ENCODE measurements around the gene HSP90B1.

The HSP90B1 gene

GRCh38 chr12:103930034-103930786 is at the start of gene HSP90B1:
Gene HSP90B1, plus strand, starts transcription at chr12:103930410. Its CDS starts 106 bp downstream, at chr12:103930516.
- peak; percentile 99 for DNase-seq (ENCODE audit: low read depth)

DNA sequence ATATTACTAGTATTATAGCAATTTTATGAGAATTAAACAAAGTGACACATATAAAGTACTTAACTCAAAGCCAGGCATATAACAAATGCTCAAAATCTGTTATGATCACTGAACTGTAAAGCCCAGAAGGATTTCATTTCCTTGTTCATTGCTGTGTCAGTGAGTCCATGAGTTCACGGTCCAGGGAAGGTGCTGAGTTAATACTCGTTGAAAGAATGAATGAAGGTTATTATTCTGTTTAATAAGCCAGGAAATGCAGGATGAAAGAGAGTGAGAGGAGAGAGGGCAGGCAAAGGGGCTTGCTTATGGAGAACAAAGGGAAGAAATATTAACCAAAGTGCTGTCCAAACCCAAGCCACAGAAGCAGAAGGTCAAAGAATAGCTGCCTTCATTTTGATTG is 48.9 kb upstream of the HSP90B1 start:
- DNase-seq (ENCODE audit: low read depth): no peak

DNA sequence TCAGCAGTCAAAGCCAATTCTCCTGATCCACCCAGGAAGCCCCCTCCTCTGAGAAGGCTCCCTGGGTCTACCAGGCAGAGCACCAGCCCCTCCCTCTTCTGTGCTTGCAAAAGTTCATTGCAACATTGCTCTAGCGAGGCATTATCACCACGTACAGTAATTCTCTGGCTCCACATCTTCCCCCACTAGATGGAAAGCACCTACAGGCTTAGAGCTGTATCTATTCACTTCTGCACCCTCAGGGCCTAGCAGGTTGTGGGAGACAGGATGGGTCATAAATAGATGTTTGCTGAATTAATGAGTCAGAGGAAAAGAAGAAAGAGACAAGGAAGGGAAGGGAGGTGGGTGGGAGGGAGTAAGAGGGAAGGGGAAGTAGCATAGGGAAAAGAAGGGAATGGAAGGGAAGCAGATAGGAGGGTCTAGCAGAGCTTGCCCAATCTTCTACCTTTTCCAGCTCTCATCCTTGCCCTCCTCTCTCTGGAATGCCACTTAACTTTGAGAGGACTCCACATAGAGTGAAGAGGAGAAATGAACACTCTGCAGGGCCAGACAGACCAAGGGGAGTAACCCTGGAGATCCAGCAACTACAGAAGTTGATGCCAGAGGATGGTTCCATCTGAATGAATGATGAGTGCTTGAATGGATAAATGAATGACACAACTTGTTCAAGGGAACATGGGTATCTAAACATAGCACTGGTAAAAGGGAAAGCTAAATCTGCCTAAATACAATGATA is 47.2 kb upstream of the HSP90B1 start:
- no peak for DNase-seq (ENCODE audit: low read depth)

DNA sequence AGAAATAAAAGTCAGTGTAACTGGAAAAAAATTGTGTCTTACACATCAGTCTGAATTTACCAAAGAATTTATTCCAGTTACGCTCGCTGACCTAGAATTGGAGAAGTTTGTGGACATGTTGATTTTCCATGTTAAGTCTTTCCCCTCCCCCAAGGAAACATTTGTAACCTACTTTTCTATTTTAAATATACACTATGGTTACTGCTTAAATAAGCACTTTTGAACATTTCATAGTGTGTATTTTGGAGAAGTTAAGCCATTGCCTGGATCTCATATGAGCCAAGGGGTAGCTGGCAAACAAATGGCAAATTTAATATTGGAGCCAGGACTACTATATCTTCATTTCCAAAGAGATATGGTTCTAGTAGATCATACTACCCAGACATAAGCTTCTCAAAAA is 46.3 kb upstream of the HSP90B1 start:
- DNase-seq (ENCODE audit: low read depth): no peak

- no peak for DNase-seq (ENCODE audit: low read depth)
These were observed 45.9 kb upstream of the HSP90B1 start for GRCh38 chr12:103884316-103884715.

DNA sequence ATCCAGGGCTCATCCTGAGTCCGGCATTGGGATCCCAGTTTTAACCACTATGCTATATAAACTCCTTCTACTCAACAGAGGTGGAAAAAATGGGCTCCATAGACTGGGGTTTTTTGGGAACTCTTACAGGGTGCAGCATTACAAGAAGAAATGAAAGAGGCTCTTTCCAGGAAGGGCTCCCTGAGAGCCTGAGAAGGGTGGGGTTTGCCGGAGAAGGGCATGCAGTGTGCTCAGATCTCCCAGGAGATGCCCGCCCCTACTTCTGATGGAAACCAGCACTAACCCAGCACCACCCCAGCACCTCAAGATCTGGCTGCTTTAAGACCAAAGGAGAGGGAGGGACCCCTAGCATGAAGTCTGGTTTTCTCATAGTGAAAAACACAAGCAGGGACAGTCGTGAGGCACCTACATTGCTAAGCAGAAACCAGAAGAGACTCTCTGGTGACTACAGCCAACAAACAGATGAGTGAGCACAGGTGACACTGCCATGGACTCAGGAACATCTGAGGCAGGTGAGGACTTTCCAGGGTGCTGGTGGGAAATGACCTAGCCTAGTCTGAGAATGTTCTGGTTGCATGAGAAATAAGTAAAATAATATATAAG is 43.9 kb upstream of the HSP90B1 start:
- DNase-seq (ENCODE audit: low read depth): no peak

GRCh38 chr12:103887738-103888137 is 42.5 kb upstream of the HSP90B1 start:
- no peak for DNase-seq (ENCODE audit: low read depth)

DNA sequence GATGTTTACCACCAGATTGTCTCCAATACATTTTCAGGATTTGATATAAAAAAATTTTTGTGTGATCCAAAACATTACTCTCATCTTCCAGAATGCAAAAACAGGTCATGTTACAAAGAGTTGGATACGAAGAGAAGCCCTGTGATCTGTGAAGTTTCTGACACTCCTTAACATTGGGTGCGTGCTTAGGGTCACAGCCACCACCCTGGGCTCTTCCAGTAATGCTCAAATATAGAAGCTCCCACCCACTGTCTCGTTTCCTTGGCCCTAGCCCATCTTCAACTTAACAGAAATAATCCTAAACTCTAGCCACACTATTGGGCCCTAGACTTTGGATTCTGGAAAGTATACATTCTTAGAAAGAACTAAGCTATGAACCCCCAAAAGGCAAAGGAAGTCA is 32.9 kb upstream of the HSP90B1 start:
- no peak for DNase-seq (ENCODE audit: low read depth)

DNA sequence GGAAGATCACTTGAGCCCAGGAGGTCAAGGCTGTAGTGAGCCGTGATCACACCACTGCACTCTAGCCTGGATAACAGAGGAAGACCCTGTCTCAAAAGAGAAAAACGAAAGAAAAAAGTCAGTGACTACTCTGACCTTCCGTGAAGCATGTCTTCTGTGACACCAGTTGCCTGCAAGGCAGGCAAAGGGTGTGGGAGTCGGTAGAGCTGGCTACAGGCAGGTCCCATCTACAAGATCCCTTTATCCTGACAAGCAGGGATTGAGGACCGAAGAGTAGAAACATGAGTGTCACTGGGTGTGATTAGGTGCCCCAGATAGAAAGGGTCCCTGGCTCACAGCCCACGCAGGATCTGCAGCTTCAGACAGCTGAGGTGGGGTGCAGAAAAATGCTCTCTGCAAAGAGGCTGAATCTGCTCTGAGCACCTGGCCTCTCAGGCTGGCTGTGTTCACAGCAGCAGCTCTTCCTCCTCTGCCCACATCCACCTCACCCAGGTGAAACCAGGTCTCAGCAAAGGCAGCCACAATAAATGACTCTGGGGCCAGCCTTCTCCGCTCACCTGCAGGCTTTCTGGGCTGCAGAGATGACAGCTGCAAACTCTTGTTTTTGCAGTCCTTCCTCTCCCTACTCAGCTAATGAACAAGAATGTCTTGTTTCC is 28.6 kb upstream of the HSP90B1 start:
- DNase-seq (ENCODE audit: low read depth): no peak

DNA sequence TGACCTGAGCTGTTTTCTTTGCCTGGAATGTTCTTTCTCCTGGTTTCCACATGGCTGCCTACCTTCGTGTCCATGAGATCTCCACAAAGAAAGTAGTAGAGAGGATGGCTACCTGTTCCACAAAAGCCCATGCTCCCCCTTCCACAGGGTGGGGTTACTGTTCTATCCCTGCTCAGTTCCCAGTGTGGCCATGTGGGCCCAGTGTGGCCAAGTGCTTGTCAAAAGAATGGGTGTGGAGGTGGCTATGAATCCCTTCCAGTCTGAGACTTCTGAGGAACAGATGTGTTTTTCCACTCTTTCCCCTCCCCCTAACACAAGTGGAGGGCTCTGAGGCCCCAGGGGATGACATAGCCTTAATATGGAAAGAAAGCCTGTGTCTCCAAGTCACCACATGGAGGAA is 26.2 kb upstream of the HSP90B1 start:
- no peak for DNase-seq (ENCODE audit: low read depth)

GRCh38 chr12:103905730-103906349 is 24.4 kb upstream of the HSP90B1 start:
- DNase-seq (ENCODE audit: low read depth): no peak

- DNase-seq (ENCODE audit: low read depth): no peak
These were observed 22.0 kb upstream of the HSP90B1 start for GRCh38 chr12:103908246-103908541.

DNA sequence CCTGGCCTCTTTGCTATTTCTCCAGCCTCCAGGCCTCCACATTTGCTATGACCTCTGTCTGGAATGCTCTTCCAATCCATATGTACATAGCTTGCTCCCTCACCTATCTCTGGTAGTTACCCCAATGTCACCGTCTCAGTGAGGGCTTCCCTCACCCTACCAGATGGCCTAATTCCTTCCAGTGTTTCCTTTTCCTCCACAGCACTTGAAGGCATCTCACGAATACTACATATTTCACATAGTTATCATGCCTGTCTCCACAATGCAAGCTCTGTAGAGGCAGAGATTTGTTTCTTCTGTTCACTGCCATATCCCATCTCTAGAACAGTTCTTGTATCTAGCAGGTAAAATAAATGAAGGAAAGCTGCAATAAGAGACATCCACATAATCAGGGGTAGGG is 21.3 kb upstream of the HSP90B1 start:
- no peak for DNase-seq (ENCODE audit: low read depth)

- DNase-seq (ENCODE audit: low read depth): no peak
These were observed 20.4 kb upstream of the HSP90B1 start for GRCh38 chr12:103909811-103910210.

DNA sequence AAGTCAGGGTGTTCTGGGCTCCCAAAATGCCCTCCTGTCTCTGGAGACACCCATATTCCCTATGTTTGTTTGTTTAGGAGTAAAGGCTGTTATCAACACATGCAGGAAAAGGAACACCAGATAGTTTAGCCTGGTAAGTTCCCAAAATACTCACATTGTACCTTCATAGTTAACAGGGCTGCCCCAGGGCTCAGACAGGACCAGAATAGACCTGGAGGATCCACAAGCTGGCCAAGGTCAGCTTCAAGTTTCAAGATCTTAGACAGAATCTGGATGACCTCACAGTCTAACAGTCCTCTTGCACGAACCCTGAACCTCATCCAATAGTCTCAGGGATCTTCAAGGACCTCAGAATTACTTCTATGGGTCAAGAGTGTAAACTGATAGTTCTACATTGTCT is 18.1 kb upstream of the HSP90B1 start:
- no peak for DNase-seq (ENCODE audit: low read depth)

DNA sequence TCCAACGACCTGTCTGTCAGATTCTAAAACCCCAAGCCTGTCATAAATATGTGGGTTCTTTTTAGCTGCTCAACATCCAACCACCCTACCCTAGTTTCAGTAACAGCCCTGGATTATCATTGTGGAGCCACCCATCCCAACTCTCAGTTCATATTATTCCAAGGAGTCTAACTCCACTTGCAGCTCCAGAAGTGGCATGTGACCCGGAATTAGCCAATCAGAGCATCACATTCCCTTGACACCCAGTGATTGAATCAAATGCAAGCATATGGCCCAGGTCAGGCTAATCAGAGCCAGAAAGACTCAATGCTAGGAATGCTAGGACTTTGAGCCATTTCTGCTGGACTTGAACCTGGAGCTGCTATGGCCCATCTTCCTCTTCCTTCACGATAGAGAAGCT is 17.1 kb upstream of the HSP90B1 start:
- no peak for DNase-seq (ENCODE audit: low read depth)

DNA sequence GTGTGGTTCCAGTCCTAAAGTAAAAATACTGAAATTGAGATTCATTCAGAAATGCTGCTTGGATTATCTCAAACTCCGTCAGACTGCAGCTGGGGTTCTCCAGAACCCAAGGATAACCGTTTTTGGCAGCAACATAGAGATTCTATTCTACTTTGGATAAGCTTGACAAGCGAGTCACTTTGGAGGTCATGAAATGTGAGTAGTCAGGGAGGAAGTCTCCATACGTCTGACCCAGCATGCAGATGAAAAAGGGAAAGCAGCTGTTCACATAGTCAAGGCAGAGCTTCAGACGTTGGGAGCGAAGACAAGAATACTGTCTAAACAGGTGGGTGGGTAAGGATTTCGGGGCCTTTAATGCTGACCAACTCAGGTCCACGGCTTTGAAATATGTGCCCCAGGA is 14.9 kb upstream of the HSP90B1 start:
- DNase-seq (ENCODE audit: low read depth): no peak

GRCh38 chr12:103917873-103918272 is 12.3 kb upstream of the HSP90B1 start:
- no peak for DNase-seq (ENCODE audit: low read depth)

DNA sequence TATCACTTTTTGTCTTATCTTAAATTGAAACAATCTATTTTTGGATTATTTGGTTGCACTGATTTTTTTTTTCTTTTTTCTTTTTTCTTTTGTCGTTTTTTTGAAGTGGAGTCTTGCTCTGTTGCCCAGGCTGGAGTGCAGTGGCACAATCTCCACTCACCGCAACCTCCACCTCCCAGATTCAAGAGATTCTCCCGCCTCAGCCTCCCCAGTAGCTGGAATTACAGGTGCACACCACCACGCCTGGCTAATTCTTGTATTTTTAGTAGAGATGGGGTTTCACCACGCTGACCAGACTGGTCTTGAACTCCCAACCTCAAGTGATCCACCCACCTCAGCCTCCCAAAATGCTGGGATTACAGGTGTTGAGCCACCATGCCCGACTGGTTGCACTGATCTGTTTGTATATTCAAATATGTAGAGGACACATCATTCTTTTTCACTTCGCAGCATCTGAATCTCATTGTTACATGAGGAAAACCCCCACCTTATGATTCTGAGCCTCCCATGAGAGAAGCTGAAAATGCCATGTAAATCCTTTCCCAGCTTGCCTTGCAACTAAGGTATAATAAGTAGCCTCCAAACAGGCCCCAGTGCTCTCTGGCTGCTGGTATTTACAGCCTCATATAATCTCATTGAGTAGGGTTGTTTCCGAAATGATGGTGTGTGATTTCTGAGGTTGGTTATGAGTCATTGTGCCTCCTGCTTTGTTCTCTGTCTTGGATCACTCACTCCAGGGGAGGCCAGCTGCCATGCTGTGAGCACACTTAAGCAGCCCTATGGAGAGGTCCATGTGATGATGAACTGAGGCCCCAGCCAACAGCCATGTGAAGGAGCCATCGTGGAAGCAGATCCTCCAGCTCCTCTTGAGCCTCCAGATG is 5.2 kb upstream of the HSP90B1 start:
- DNase-seq (ENCODE audit: low read depth): no peak

DNA sequence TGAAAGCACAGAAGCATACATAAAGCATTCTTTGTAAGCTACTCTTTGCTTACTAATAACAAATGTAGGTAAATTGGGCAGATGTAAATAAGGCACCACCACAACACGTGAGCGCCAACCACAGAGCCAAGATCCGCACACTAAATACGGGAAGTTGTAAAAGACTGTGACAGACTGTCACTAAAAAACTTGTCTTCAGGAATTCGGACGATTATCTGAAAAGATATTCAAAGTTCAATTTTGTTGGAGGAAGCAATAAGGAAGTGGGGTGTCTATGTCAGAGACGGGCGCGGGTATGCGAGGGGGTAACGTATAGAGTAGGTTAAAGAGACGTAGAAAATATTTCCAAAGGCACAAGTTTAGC is 1.5 kb upstream of the HSP90B1 start:
- DNase-seq (ENCODE audit: low read depth): no peak

DNA sequence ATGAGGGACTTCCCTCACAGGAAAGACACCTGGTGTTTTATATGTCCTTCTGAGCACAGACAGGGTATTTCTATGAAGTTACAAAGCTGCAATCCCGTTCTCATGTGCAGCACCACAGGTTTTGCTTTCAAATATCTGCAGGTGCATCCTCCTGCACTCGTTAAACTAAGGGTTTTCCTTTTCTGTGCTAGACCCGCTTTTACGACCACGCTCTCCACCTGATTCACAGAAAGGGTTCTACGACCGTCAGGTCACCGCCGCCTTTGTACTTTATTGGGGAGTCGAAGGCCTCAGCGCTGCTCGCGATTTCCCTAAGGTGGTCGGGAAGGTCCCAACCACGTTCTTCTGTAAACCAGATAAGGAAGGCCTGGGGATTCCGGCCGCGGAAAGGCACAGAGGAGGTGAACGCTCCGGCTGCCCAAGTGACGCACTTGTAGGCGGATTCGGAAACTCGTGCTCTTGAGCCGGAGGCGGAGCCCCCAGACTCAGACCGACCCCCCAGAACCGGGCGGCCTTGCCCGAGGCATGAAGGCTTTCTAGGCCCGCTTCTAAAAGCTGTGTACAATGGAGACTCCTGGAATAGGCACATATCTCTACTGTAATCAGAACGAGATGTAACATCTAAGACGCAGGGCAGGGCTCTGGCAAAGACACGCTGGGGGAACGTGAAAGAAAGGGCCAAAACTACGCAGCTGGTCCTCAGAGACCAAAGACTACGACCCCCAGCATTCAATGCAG is 995 bp upstream of the HSP90B1 start:
- no peak for DNase-seq (ENCODE audit: low read depth)
